Astrocyte (in vitro differentiated cells and primary cell): Measurements from ENCODE around the gene MYRIP. TPM values are rescaled to one million over a fixed set of nuclear protein-coding genes. Genes with fewer than 3 reads are reported as not detected.

Source experiments
- DNase-seq: peaks from one replicate; pipeline ENCODE4 v3.0.0-alpha.2; 2010; ENCODE audit warnings: low read depth
- FAIRE-seq: peaks from 2 replicates; lab custom pipeline; 2011; peaks lifted over from hg19 to GRCh38; lab: Jason Lieb, UNC
- H2AFZ ChIP-seq: 2 replicates; pipeline ENCODE4 v1.6.0; 2012; ENCODE audit warnings: low read depth, low read length, inconsistent platforms
- H3K27ac ChIP-seq: 2 replicates; pipeline ENCODE4 v1.5.1; 2011; ENCODE audit warnings: low read depth, low read length, inconsistent platforms
- H3K27me3 ChIP-seq: 2 replicates; pipeline ENCODE4 v1.6.0; 2011; ENCODE audit warnings: low read length, inconsistent platforms; ENCODE audit not compliant: insufficient read depth
- H3K36me3 ChIP-seq: 2 replicates; pipeline ENCODE4 v1.5.1; 2011; ENCODE audit warnings: low read length, inconsistent platforms; ENCODE audit not compliant: insufficient read depth
- H3K4me1 ChIP-seq: 2 replicates; pipeline ENCODE4 v1.5.1; 2011; ENCODE audit warnings: low read length, inconsistent platforms; ENCODE audit not compliant: insufficient read depth
- H3K4me2 ChIP-seq: 2 replicates; pipeline ENCODE4 v1.6.0; 2012; ENCODE audit warnings: low read length, inconsistent platforms
- H3K4me3 ChIP-seq: 2 replicates; pipeline ENCODE4 v1.5.1; 2011; ENCODE audit warnings: low read depth, mild to moderate bottlenecking, low read length, inconsistent platforms; ENCODE audit not compliant: insufficient read depth
- H3K79me2 ChIP-seq: 2 replicates; pipeline ENCODE4 v1.6.0; 2012; ENCODE audit warnings: mild to moderate bottlenecking, low read length, inconsistent platforms; ENCODE audit not compliant: insufficient read depth
- H3K9ac ChIP-seq: 2 replicates; pipeline ENCODE4 v1.6.0; 2012; ENCODE audit warnings: mild to moderate bottlenecking, low read length, inconsistent platforms
- H3K9me3 ChIP-seq: 2 replicates; pipeline ENCODE4 v1.5.1; 2012; ENCODE audit warnings: low read depth, mild to moderate bottlenecking, low read length, inconsistent platforms; ENCODE audit not compliant: insufficient read depth
- H4K20me1 ChIP-seq: 2 replicates; pipeline ENCODE4 v1.6.0; 2012; ENCODE audit warnings: low read length, inconsistent platforms; ENCODE audit not compliant: insufficient read depth
- H3K27ac Mint-ChIP-seq: one replicate; pipeline ENCODE4 v1.8.0; 2021; ENCODE audit warnings: mild to moderate bottlenecking, mixed read lengths; ENCODE audit not compliant: unreplicated experiment
- H3K27me3 Mint-ChIP-seq: one replicate; pipeline ENCODE4 v1.8.0; 2021; ENCODE audit warnings: low read depth, mixed read lengths; ENCODE audit not compliant: unreplicated experiment
- H3K36me3 Mint-ChIP-seq: one replicate; pipeline ENCODE4 v1.8.0; 2021; ENCODE audit warnings: low read depth, mixed read lengths; ENCODE audit not compliant: unreplicated experiment
- H3K4me1 Mint-ChIP-seq: one replicate; pipeline ENCODE4 v1.8.0; 2021; ENCODE audit warnings: low read depth, mixed read lengths; ENCODE audit not compliant: unreplicated experiment
- H3K4me3 Mint-ChIP-seq: one replicate; pipeline ENCODE4 v1.8.0; 2021; ENCODE audit warnings: mild to moderate bottlenecking, moderate library complexity, mixed read lengths; ENCODE audit not compliant: unreplicated experiment
- H3K9me3 Mint-ChIP-seq: one replicate; pipeline ENCODE4 v1.8.0; 2021; ENCODE audit warnings: mild to moderate bottlenecking, mixed read lengths; ENCODE audit not compliant: unreplicated experiment
- EZH2 ChIP-seq: IDR thresholded peaks from 2 replicates; pipeline ENCODE4 v1.6.1; 2012; ENCODE audit warnings: mild to moderate bottlenecking, low read length, inconsistent platforms; ENCODE audit not compliant: insufficient read depth
- total RNA-seq: library from RNA; stranded (reverse); gene quantifications from 2 replicates; pipeline ENCODE4 v1.2.1, GENCODE V29; 2021
- TF ChIP-seq, protein P1 (sequence below): IDR thresholded peaks from 2 replicates; pipeline ENCODE4 v1.5.1; 2011; ENCODE audit warnings: low read depth, mild to moderate bottlenecking, inconsistent platforms, low read length, moderate library complexity; ENCODE audit not compliant: insufficient read depth

MYRIP gene
- total RNA-seq, 1 donor from 2014 or later = 0.07 TPM

DNA sequence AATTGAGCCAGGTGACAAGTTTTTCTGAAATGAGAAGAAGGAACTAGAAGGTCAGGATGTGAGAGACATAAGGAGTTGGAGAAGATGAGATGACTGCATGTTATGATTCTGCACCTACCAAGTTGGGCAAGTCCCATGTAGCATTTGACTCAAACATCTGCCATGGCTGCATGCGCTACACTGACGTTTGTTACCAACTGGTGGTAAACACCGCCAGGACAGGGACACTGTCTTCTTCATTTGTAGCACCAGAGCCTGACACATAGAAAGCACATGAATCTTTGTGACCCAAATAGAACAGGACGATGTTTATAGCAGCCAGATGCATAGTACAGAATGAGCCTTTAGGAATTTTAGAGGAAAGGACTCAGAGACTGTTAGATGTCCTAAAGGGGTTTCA, 236.7 kb downstream of the MYRIP start:
- no peak for FAIRE-seq

DNA sequence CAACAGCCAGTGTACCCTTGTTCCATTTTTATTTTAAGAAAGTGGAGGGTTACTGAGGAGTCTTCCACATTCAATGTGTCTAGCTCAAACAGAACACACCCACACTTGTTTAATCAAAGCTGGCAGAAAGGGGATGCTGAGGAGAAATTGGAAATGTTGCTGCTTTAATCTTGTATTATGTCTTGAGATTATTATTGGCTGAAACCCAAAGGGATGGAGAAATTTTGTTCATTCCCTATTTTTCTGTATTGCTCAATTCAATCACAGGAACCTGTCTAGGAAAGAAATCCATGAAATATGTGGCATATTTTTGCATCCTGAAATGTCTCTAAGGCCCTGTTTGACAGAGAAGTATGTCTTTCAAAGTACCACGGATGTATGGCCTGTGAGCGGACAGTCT, 238.0 kb downstream of the MYRIP start:
- H3K4me3 Mint-ChIP-seq = no peak overlapping the region
- TF ChIP-seq, protein P1, sequence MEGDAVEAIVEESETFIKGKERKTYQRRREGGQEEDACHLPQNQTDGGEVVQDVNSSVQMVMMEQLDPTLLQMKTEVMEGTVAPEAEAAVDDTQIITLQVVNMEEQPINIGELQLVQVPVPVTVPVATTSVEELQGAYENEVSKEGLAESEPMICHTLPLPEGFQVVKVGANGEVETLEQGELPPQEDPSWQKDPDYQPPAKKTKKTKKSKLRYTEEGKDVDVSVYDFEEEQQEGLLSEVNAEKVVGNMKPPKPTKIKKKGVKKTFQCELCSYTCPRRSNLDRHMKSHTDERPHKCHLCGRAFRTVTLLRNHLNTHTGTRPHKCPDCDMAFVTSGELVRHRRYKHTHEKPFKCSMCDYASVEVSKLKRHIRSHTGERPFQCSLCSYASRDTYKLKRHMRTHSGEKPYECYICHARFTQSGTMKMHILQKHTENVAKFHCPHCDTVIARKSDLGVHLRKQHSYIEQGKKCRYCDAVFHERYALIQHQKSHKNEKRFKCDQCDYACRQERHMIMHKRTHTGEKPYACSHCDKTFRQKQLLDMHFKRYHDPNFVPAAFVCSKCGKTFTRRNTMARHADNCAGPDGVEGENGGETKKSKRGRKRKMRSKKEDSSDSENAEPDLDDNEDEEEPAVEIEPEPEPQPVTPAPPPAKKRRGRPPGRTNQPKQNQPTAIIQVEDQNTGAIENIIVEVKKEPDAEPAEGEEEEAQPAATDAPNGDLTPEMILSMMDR = no peak
- no peak for TF ChIP-seq EZH2
- Histone ChIP-seq H3K27ac (no peak overlapping the region), H3K9me3 (no peaks in the 10 kb centered on the region), H3K27me3 (no peaks in the 10 kb centered on the region), H3K4me3 (no peak overlapping the region), H4K20me1 (no peaks in the 10 kb centered on the region), H3K9ac (no peak overlapping the region), H3K79me2 (no peaks in the 10 kb centered on the region), H3K36me3 (no peaks in the 10 kb centered on the region), H2AFZ (no peak overlapping the region), H3K4me2 (no peak overlapping the region), H3K4me1 (peaks cover 14% of the 10 kb centered on the region)
- no peaks in the 10 kb centered on the region for H3K4me1 Mint-ChIP-seq
- no peaks in the 10 kb centered on the region for H3K27me3 Mint-ChIP-seq
- DNase-seq (no peak), FAIRE-seq (no peak)
- peaks cover 7% of the 10 kb centered on the region for H3K9me3 Mint-ChIP-seq
- no peaks in the 10 kb centered on the region for H3K36me3 Mint-ChIP-seq
- H3K27ac Mint-ChIP-seq = no peak overlapping the region

More for the DNA sequence above, 236.7 kb downstream of the MYRIP start:
- TF ChIP-seq, protein P1 = no peak
- no peak for TF ChIP-seq EZH2
- H3K36me3 Mint-ChIP-seq = no peaks in the 10 kb centered on the region
- peaks cover 7% of the 10 kb centered on the region for H3K9me3 Mint-ChIP-seq
- H4K20me1 ChIP-seq = no peaks in the 10 kb centered on the region
- H3K79me2 ChIP-seq = no peaks in the 10 kb centered on the region
- no peaks in the 10 kb centered on the region for H3K27me3 ChIP-seq
- no peak overlapping the region for H3K27ac ChIP-seq
- no peak overlapping the region for H3K9ac ChIP-seq
- H3K4me1 Mint-ChIP-seq = no peaks in the 10 kb centered on the region
- H3K27me3 Mint-ChIP-seq = no peaks in the 10 kb centered on the region
- H3K4me2 ChIP-seq = no peak overlapping the region
- H3K4me1 ChIP-seq = peaks cover 14% of the 10 kb centered on the region
- DNase-seq = no peak
- no peak overlapping the region for H3K4me3 ChIP-seq
- no peak overlapping the region for H3K27ac Mint-ChIP-seq
- H2AFZ ChIP-seq = no peak overlapping the region
- H3K4me3 Mint-ChIP-seq = no peak overlapping the region
- H3K9me3 ChIP-seq = no peaks in the 10 kb centered on the region
- H3K36me3 ChIP-seq = no peaks in the 10 kb centered on the region

DNA sequence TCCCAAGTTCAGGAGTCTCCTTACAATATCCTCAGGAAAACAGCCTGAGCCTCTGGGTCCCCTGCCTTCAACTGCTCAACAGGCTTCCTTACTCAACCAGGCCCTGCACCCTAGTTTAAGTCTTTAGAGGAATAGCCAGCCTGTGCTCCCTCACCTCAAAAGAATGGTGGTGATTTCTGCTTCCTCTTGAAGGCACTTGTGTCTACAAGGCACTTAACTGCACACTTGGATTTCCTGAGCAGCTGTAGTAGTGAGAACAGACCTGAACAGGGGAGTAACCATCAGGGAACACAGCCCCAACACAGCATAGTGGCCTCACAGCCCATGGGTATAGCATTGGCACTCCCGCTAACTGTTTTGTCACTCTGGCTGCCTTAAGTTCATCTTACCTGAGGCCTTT, 244.3 kb downstream of the MYRIP start:
- Mint-ChIP-seq H3K36me3 (no peaks in the 10 kb centered on the region), H3K4me1 (peaks cover 14% of the 10 kb centered on the region)

More for the DNA sequence above, 244.3 kb downstream of the MYRIP start:
- Mint-ChIP-seq H3K27ac (no peak overlapping the region), H3K27me3 (no peaks in the 10 kb centered on the region), H3K4me3 (no peak overlapping the region), H3K9me3 (peaks cover 7% of the 10 kb centered on the region)
- Histone ChIP-seq H3K27ac (no peak overlapping the region), H3K27me3 (no peaks in the 10 kb centered on the region), H3K79me2 (no peaks in the 10 kb centered on the region), H2AFZ (no peak overlapping the region), H3K4me2 (no peak overlapping the region), H3K9me3 (no peaks in the 10 kb centered on the region), H3K36me3 (no peaks in the 10 kb centered on the region), H3K4me3 (no peak overlapping the region), H3K4me1 (no peaks in the 10 kb centered on the region), H4K20me1 (no peaks in the 10 kb centered on the region), H3K9ac (no peak overlapping the region)
- DNase-seq = no peak
- FAIRE-seq = no peak
- TF ChIP-seq, protein P1 = no peak
- TF ChIP-seq EZH2 = no peak
